GM12875 (cell line): Measurements from ENCODE around the gene PIAS4.

ENCODE experiments used
- H3K4me3 ChIP-seq: one replicate; pipeline ENCODE4 v1.5.1; 2011; ENCODE audit warnings: low read depth, low read length, control low read depth
- CTCF ChIP-seq: IDR thresholded peaks from 2 replicates; pipeline ENCODE4 v1.5.1; 2011; ENCODE audit warnings: low read depth, mild to moderate bottlenecking, control low read depth, inconsistent platforms, low read length, moderate library complexity, borderline replicate concordance; ENCODE audit not compliant: insufficient read depth

PIAS4 gene

GRCh38 chr19:3970808-3971598 lies 36.5 kb upstream of the PIAS4 start, which contains the start of gene DAPK3:
TSS of gene DAPK3 (minus strand) at chr19:3971099. CDS start at chr19:3969735, 1,364 bp downstream.
- peak within 1 kb of the TSS; percentile 92 for H3K4me3 ChIP-seq
- TF ChIP-seq CTCF, result no peak

- no peak overlapping the region for H3K4me3 ChIP-seq
- no peak for TF ChIP-seq CTCF
These were observed 32.4 kb upstream of the PIAS4 start for GRCh38 chr19:3975144-3975543.

GRCh38 chr19:3975637-3976087 lies 31.9 kb upstream of the PIAS4 start:
- H3K4me3 ChIP-seq, result no peak overlapping the region
- no peak for TF ChIP-seq CTCF

GRCh38 chr19:3976495-3977241 lies 30.9 kb upstream of the PIAS4 start:
- H3K4me3 ChIP-seq, result no peak overlapping the region
- TF ChIP-seq CTCF, result no peak

- no peak for TF ChIP-seq CTCF
- no peak overlapping the region for H3K4me3 ChIP-seq
These were observed 30.0 kb upstream of the PIAS4 start for GRCh38 chr19:3977242-3978143.

GRCh38 chr19:3978145-3978544 lies 29.4 kb upstream of the PIAS4 start:
- no peak overlapping the region for H3K4me3 ChIP-seq
- no peak for TF ChIP-seq CTCF
